GM19324 (cell line): ENCODE data around the gene ADPRH.
A peak's percentile ranks its signal among the peaks of the same experiment; 100 is the strongest.

Source experiments
- ATAC-seq: cut with Tn5 transposase; IDR thresholded peaks from one replicate; pipeline ENCODE4 v1.9.1; 2021; ENCODE audit warnings: mild to moderate bottlenecking, moderate library complexity; ENCODE audit not compliant: unreplicated experiment, low FRiP score

The ADPRH gene

DNA sequence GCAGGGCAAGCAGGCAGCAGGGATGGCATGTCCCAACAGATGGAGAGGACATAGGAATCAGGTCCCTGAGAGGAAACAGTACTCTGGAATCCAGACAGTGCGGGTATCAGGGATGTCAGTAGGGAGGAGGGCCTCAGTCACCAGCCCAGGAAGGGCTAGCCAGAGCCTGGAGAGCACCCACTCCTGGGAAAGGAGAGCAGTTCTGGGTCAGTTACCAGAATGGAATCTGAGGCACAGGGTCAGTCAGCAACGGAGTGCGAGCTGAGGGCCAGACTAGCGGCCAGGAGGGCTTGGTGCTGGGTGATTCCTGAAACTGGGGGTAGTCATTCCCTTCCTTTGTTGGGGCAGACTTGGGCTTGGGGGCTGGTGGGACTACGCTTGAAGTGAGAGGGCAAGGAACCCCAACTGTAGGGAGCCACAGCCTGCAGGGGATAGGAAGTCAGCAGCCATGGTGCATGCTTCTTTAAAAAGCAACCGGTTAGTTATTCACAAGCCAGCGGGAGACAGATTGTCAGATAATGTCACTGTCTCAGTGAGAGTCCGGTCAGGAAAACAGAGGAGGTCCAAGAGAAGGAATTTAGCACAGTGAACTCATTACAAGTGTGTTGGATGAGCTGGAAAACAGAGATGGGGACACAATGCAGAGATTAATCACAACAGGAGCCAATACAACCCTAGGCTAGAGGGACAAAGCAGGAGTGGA, 46.3 kb downstream of the ADPRH start:
- no peak for ATAC-seq

GRCh38 chr3:119626196-119626595, 46.9 kb downstream of the ADPRH start:
- ATAC-seq = no peak

DNA sequence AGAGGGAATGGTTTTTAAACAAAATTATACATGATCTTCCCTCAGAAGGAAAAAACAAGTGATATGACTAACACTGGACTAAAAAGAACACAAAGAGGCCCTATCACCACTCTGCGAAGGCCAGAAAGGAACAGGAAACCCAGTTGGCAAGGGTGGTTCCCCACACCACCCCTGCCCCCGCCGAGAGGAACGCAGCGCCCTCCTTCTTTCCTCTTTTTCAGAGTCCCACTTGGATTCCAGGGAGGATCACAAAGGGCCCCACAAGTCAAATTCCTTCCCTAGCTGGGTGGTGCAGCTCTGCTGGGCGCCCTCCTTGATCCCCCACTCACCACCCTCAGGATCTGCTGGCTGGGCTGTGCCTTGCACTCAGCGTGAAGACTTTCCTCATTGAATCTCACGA, 48.2 kb downstream of the ADPRH start:
- ATAC-seq = no peak

DNA sequence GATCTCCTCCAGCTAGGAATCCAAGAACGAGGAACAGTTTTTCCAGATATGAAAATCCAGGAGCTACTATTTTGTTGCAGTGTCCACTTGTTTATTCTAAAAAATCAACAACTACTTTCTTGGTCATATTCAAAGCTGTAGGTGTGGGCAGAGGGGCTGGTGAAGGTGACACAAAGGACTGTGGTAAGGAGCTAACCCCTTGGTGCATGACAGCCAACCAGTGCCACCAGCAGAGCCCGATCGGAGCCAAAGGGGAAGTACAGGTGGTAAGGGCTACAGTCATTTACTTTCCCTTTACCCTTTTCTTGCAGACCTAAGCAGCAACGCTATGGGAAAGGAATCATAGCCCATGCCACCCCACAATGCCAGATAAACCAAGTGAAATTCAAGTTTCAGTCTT, 49.1 kb downstream of the ADPRH start:
- peak; percentile 69 for ATAC-seq

GRCh38 chr3:119628816-119629445, 49.6 kb downstream of the ADPRH start:
- peak; percentile 30 for ATAC-seq

DNA sequence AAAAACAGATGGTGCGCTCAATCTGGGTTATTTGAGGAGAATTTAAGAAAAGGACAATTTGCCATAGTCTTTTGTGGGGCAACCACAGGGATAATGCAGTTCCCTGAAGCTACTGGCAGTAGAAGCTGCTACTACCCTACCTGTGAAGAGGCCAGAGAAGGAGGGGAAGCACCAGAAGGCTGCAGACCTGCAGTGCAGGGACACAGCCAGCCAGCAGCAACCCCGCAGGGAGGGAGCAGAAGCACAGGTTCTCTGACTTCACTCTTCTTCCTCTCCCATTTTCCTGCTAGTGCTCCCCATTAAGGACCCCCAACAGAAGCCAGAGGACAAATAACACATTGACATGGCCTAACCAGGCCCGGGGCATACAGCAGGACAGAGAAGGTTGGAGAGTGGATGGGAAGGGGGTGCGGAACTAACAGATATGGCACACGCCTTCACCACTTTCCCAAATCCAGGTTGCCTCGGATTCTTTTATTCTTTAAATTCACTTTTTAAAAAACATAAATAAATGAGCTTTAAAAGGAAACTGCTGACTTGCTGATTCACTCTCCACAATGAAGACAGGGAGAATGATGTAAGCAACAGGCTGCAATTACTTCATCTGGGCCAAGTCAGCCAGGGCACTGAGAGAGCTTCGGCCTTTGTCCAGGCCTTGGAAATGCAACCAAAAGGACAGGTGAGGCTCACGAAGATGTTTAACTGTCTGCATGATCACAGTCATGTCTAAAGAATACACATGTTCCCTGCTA, 51.0 kb downstream of the ADPRH start:
- no peak for ATAC-seq

DNA sequence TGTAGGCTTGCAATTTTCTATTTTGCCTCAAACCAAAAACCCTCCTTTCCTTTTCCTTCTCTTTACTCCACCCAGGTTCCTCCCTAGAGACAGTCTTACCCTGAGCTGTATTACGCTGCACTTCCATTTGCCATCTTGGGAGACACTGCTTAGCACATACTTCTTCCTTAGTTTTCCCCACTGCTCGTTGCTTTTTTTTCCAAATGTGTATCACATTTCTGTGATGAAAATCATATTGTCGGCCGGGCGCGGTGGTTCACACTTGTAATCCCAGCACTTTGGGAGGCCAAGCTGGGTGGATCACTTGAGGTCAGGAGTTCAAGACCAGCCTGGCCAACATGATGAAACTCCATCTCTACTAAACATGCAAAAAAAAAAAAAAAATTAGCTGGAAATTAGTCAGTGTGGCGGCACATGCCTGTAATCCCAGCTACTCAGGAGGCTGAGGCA, 51.6 kb downstream of the ADPRH start:
- no peak for ATAC-seq

GRCh38 chr3:119631516-119631915, 52.2 kb downstream of the ADPRH start:
- no peak for ATAC-seq

- no peak for ATAC-seq
These were observed 52.9 kb downstream of the ADPRH start for GRCh38 chr3:119632216-119632615.

DNA sequence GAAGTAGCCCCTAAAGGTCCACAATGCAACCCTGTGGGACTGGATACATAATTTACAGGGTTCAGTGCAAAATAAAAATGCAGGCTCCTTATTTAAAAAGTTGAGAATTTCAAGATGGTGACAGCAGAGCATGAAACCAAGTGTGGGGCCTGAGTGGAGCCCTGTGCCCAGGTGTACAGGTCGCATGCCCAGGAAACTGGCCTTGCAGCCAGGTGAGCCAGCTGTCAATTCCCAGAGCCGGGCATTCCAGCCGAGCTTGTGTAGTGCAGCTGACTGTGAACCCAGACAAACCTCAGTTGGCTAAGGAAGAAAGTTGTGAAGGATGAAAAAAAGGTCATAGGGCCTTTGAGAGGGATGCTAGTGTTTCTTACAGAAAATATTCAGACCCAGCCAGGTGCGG, 53.5 kb downstream of the ADPRH start:
- ATAC-seq = no peak

- ATAC-seq = no peak
These were observed 56.4 kb downstream of the ADPRH start for GRCh38 chr3:119635719-119636118.

GRCh38 chr3:119636249-119636648, 57.0 kb downstream of the ADPRH start:
- no peak for ATAC-seq

DNA sequence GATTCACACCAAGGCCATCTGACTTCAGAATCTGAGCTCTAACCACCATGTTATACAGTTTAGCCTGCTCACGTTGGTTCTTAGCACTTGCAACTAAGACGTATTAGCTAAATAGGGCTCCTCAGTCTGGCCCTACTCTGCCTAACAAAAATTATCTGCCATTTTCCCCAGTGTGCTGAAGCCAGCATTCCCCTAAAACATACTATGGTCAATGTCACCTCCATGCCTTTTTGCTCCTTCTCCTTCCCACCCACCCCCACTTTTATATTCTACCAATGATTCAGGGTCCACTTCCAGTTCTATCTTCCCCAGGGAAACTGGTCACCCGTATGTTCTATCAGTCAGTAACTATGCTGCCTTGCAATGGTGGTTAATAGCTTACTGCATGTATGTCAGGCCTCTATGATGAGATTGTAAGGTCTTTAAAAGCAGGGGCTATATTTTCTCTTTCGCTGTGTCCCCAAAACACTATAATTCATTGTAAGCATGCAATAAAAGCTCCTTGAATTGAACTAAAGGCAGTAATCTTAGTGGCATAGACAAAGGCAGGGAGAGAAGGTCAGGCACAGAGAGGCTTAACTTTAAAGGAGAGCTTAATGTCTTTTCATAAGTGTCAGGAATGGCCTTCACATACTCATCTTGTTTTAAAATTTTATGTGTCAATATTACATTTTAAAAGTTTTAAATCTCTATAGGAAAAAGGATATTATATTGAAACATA, 57.8 kb downstream of the ADPRH start:
- no peak for ATAC-seq

- peak; percentile 35 for ATAC-seq
These were observed 58.6 kb downstream of the ADPRH start for GRCh38 chr3:119637679-119638477.
